BJ (cell line): ENCODE data around the gene PLXNA2. TPM values are rescaled to one million over a fixed set of nuclear protein-coding genes. Genes with fewer than 3 reads are reported as not detected.

Experiments
- CTCF ChIA-PET: fragments of 350-600 bp; formaldehyde crosslinking; extraction: SDS; loops from one replicate; lab custom pipeline; 2021; ENCODE audit warnings: antibody characterized with exemption, inconsistent platforms; lab: Yijun Ruan, JAX
- POLR2A ChIA-PET: fragments of 300-600 bp; sonication (Branson Sonifier 250); formaldehyde crosslinking; extraction: SDS; loops from one replicate; lab custom pipeline; 2021; ENCODE audit warnings: antibody characterized with exemption; lab: Charles Lee
- DNase-seq: peaks from one replicate; pipeline ENCODE4 v3.0.0-alpha.2; 2011; ENCODE audit warnings: low read depth
- H3K27me3 ChIP-seq: 2 replicates; pipeline ENCODE4 v1.6.0; 2011; ENCODE audit warnings: low read length; ENCODE audit not compliant: control insufficient read depth, insufficient read depth
- H3K36me3 ChIP-seq: 2 replicates; pipeline ENCODE4 v1.5.1; 2011; ENCODE audit warnings: low read length; ENCODE audit not compliant: control insufficient read depth, insufficient read depth
- H3K4me3 ChIP-seq: 2 replicates; pipeline ENCODE4 v1.5.1; 2011; ENCODE audit warnings: low read depth, mild to moderate bottlenecking, control low read depth, low read length
- CTCF ChIP-seq: IDR thresholded peaks from 2 replicates; pipeline ENCODE4 v1.5.1; 2011; ENCODE audit warnings: low read depth, mild to moderate bottlenecking, control low read depth, inconsistent platforms, low read length, moderate library complexity; ENCODE audit not compliant: insufficient read depth
- polyA plus RNA-seq: library from polyadenylated mRNA; depleted of rRNA; stranded (reverse); fragments of >200 nt; gene quantifications from 2 replicates; pipeline ENCODE4 v1.2.3, GENCODE V29; 2011

The PLXNA2 gene
- polyA plus RNA-seq, 1 experiment, result 2.7 TPM

- CTCF ChIA-PET, result interaction anchor here (0.6 to 6.5 kb wide), 37 partner anchors 9 to 134 kb away, joined by 3 to 151 read pairs (median 5); partner anchors contain the start of gene PLXNA2
- TF ChIP-seq CTCF, result peak; percentile 94
- POLR2A ChIA-PET, result interaction anchor here (0.7 kb wide), 1 partner anchor 112 kb away, joined by 3 read pairs; the partner anchor contains the start of gene PLXNA2
These were observed 111.8 kb downstream of the PLXNA2 start for GRCh38 chr1:208132287-208132882.

GRCh38 chr1:208131621-208132286, 112.4 kb downstream of the PLXNA2 start:
- CTCF ChIA-PET, result interaction anchor here (0.7 to 6.5 kb wide), 45 partner anchors 9 to 134 kb away, joined by 3 to 151 read pairs (median 5); partner anchors contain the start of gene PLXNA2
- no peaks in the 10 kb centered on the region for H3K27me3 ChIP-seq
- DNase-seq, result no peak
- POLR2A ChIA-PET, result interaction anchor here (0.7 kb wide), 2 partner anchors 9 to 112 kb away, joined by 3 read pairs; partner anchors contain the start of gene PLXNA2
- no peak overlapping the region for H3K4me3 ChIP-seq
- TF ChIP-seq CTCF, result no peak
- H3K36me3 ChIP-seq, result no peaks in the 10 kb centered on the region

More at GRCh38 chr1:208132287-208132882, 111.8 kb downstream of the PLXNA2 start:
- peak; percentile 9 for DNase-seq
- no peaks in the 10 kb centered on the region for H3K27me3 ChIP-seq
- no peak overlapping the region for H3K4me3 ChIP-seq
- no peaks in the 10 kb centered on the region for H3K36me3 ChIP-seq

- no peak for DNase-seq
- no peak for TF ChIP-seq CTCF
- CTCF ChIA-PET, result interaction anchor here (0.8 to 6.5 kb wide), 11 partner anchors 13 to 123 kb away, joined by 3 to 151 read pairs (median 3); partner anchors contain the start of gene PLXNA2
- Histone ChIP-seq H3K36me3 (no peaks in the 10 kb centered on the region), H3K4me3 (no peak overlapping the region), H3K27me3 (no peaks in the 10 kb centered on the region)
- POLR2A ChIA-PET, result no interaction called here
These were observed 114.7 kb downstream of the PLXNA2 start for GRCh38 chr1:208129487-208129886.

DNA sequence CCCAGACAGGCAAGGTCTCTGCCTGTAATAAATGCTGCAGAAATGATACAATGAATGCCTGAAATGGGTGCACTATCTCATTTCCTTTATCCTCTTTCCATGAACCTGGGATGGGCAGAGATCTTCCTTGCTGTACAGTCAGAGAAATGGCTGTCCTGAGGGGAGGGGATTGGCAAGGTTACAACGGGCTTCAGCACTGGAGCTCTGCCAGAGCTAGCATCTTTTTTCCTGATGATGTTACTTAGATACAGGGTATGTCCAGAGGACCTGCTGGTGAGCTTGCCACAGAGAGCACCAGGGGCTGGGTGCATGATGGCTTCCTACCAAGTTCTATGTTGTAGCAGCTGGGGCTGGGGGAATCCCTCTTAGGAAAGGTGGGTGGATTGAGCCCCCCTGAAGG, 115.1 kb downstream of the PLXNA2 start:
- CTCF ChIA-PET, result interaction anchor here (1.0 to 6.5 kb wide), 10 partner anchors 14 to 123 kb away, joined by 3 to 151 read pairs (median 3); partner anchors contain the start of gene PLXNA2
- no peak for TF ChIP-seq CTCF
- Histone ChIP-seq H3K36me3 (no peaks in the 10 kb centered on the region), H3K4me3 (no peak overlapping the region), H3K27me3 (no peaks in the 10 kb centered on the region)
- POLR2A ChIA-PET, result no interaction called here
- no peak for DNase-seq
